Measurements from ENCODE around the gene KIAA0825. TPM values are rescaled to one million over a fixed set of nuclear protein-coding genes. Genes with fewer than 3 reads are reported as not detected.

Gene KIAA0825
- polyA plus RNA-seq, 3 donors, result 0.56 to 1.3 (median 0.89) TPM

GRCh38 chr5:94245608-94246007 is 372.8 kb downstream of the KIAA0825 start:
- H3K4me2 ChIP-seq (replicated peaks; ENCODE audit: extremely low read depth, low read length, poor library complexity, severe bottlenecking), result peak overlapping the region; percentile 63
- TF ChIP-seq, protein P1, sequence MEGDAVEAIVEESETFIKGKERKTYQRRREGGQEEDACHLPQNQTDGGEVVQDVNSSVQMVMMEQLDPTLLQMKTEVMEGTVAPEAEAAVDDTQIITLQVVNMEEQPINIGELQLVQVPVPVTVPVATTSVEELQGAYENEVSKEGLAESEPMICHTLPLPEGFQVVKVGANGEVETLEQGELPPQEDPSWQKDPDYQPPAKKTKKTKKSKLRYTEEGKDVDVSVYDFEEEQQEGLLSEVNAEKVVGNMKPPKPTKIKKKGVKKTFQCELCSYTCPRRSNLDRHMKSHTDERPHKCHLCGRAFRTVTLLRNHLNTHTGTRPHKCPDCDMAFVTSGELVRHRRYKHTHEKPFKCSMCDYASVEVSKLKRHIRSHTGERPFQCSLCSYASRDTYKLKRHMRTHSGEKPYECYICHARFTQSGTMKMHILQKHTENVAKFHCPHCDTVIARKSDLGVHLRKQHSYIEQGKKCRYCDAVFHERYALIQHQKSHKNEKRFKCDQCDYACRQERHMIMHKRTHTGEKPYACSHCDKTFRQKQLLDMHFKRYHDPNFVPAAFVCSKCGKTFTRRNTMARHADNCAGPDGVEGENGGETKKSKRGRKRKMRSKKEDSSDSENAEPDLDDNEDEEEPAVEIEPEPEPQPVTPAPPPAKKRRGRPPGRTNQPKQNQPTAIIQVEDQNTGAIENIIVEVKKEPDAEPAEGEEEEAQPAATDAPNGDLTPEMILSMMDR (IDR thresholded peaks at IDR 0.05), result no peak
- H3K4me1 ChIP-seq (ENCODE audit: control insufficient read depth in 1 of 2, insufficient read depth in 2 of 2, low read length in 2 of 2), result peaks cover 25 to 26% of the 10 kb centered on the region in 2 donors
- peak overlapping the region in 3 of 7 donors; percentile 63 to 78 (median 69) for H3K27ac Mint-ChIP-seq
- H3K9me3 Mint-ChIP-seq, result peaks cover 0 to 2% (median 0%) of the 10 kb centered on the region in 7 donors
- H3K36me3 ChIP-seq (replicated peaks in 1 of 2; ENCODE audit: control insufficient read depth in 1 of 2, insufficient read depth in 2 of 2, low read length in 2 of 2), result no peaks in the 10 kb centered on the region
- no peaks in the 10 kb centered on the region for H4K20me1 ChIP-seq (ENCODE audit: insufficient read depth, low read length)
- no peaks in the 10 kb centered on the region for H3K79me2 ChIP-seq (ENCODE audit: insufficient read depth, low read length)
- intact Hi-C loops (cut with micrococcal nuclease), result no loop called here
- peak overlapping the region in 1 of 2 donors; percentile 50 for H3K27ac ChIP-seq (ENCODE audit: low read depth in 1 of 2, low read length in 2 of 2)
- no peaks in the 10 kb centered on the region for H3K27me3 ChIP-seq (ENCODE audit: control insufficient read depth in 2 of 2, insufficient read depth in 2 of 2, low read length in 2 of 2)
- H3K36me3 Mint-ChIP-seq, result no peaks in the 10 kb centered on the region
- no peaks in the 10 kb centered on the region for H3K9me3 ChIP-seq (replicated peaks in 1 of 2; ENCODE audit: control insufficient read depth in 1 of 2, insufficient read depth in 1 of 2, low read length in 2 of 2)
- WGBS (ENCODE audit: insufficient coverage), result no CpG with 5 or more reads among the region's 4 CpGs
- H3K4me1 Mint-ChIP-seq, result peaks cover 26% of the 10 kb centered on the region
- no peak overlapping the region for H3K9ac ChIP-seq (ENCODE audit: insufficient read depth, low read length, poor library complexity, severe bottlenecking)
- peaks cover 0 to 3% (median 0%) of the 10 kb centered on the region in 3 donors for H3K27me3 Mint-ChIP-seq (ENCODE audit: low read depth in 3 of 3)
- peak overlapping the region; percentile 51 to 84 for H3K4me3 Mint-ChIP-seq
- peak overlapping the region in 2 of 3 experiments; percentile 20 to 58 for H3K4me3 ChIP-seq (replicated peaks in 1 of 3; ENCODE audit: low read depth in 2 of 3, low read length in 3 of 3)
- peak overlapping the region; percentile 37 for H2AFZ ChIP-seq (ENCODE audit: insufficient read depth, low read depth, low read length, poor library complexity, severe bottlenecking)
- peak; percentile 36 to 67 (median 50) for DNase-seq

DNA sequence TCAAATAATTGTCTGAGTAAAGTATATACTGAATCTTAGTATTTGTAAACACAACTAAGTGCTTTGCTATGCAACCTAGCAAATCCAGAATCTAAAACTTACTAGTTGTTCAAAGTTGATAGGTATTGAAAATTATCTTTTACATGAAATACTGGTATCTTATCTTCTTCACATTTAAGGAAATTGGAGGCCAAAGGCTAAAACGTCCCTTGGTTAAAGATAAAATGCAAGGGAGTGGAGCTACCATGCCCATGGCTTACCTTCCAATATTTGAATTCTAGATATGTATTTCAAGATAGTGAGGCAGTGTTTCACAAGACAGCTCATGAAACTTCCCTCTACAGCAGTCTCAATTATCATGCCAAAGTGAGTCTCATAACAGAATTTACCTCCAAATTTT is 373.5 kb downstream of the KIAA0825 start:
- peaks cover 25 to 26% of the 10 kb centered on the region in 2 donors for H3K4me1 ChIP-seq (ENCODE audit: control insufficient read depth in 1 of 2, insufficient read depth in 2 of 2, low read length in 2 of 2)
- DNase-seq, result peak in 1 of 3 donors; percentile 4
- H3K79me2 ChIP-seq (ENCODE audit: insufficient read depth, low read length), result no peaks in the 10 kb centered on the region
- no peaks in the 10 kb centered on the region for H3K36me3 ChIP-seq (replicated peaks in 1 of 2; ENCODE audit: control insufficient read depth in 1 of 2, insufficient read depth in 2 of 2, low read length in 2 of 2)
- WGBS (ENCODE audit: insufficient coverage), result no CpG with 5 or more reads among the region's 1 CpG
- H3K27ac ChIP-seq (ENCODE audit: low read depth in 1 of 2, low read length in 2 of 2), result peak overlapping the region in 1 of 2 donors; percentile 50
- TF ChIP-seq, protein P1 (IDR thresholded peaks at IDR 0.05), result no peak
- peaks cover 0 to 3% (median 0%) of the 10 kb centered on the region in 3 donors for H3K27me3 Mint-ChIP-seq (ENCODE audit: low read depth in 3 of 3)
- no peaks in the 10 kb centered on the region for H3K9me3 ChIP-seq (replicated peaks in 1 of 2; ENCODE audit: control insufficient read depth in 1 of 2, insufficient read depth in 1 of 2, low read length in 2 of 2)
- peak overlapping the region in 1 of 3 experiments; percentile 58 for H3K4me3 ChIP-seq (replicated peaks in 1 of 3; ENCODE audit: low read depth in 2 of 3, low read length in 3 of 3)
- H3K4me3 Mint-ChIP-seq, result no peak overlapping the region
- H3K27me3 ChIP-seq (ENCODE audit: control insufficient read depth in 2 of 2, insufficient read depth in 2 of 2, low read length in 2 of 2), result no peaks in the 10 kb centered on the region
- peak overlapping the region; percentile 63 for H3K4me2 ChIP-seq (replicated peaks; ENCODE audit: extremely low read depth, low read length, poor library complexity, severe bottlenecking)
- H3K4me1 Mint-ChIP-seq, result peaks cover 26% of the 10 kb centered on the region
- intact Hi-C loops (cut with micrococcal nuclease), result no loop called here
- H2AFZ ChIP-seq (ENCODE audit: insufficient read depth, low read depth, low read length, poor library complexity, severe bottlenecking), result no peak overlapping the region
- H4K20me1 ChIP-seq (ENCODE audit: insufficient read depth, low read length), result no peaks in the 10 kb centered on the region
- no peak overlapping the region for H3K27ac Mint-ChIP-seq
- no peaks in the 10 kb centered on the region for H3K36me3 Mint-ChIP-seq
- peaks cover 0 to 2% (median 0%) of the 10 kb centered on the region in 7 donors for H3K9me3 Mint-ChIP-seq
- no peak overlapping the region for H3K9ac ChIP-seq (ENCODE audit: insufficient read depth, low read length, poor library complexity, severe bottlenecking)

Data from CD14-positive monocyte (primary cell).